HG03558 (cell line): Measurements from ENCODE around the gene ADGRF5.

Experiments used
- ATAC-seq: cut with Tn5 transposase; IDR thresholded peaks from one replicate; pipeline ENCODE4 v1.9.1; 2021; ENCODE audit warnings: moderate number of reproducible peaks; ENCODE audit not compliant: unreplicated experiment; ENCODE audit errors: extremely low read depth

Gene ADGRF5, protein sequence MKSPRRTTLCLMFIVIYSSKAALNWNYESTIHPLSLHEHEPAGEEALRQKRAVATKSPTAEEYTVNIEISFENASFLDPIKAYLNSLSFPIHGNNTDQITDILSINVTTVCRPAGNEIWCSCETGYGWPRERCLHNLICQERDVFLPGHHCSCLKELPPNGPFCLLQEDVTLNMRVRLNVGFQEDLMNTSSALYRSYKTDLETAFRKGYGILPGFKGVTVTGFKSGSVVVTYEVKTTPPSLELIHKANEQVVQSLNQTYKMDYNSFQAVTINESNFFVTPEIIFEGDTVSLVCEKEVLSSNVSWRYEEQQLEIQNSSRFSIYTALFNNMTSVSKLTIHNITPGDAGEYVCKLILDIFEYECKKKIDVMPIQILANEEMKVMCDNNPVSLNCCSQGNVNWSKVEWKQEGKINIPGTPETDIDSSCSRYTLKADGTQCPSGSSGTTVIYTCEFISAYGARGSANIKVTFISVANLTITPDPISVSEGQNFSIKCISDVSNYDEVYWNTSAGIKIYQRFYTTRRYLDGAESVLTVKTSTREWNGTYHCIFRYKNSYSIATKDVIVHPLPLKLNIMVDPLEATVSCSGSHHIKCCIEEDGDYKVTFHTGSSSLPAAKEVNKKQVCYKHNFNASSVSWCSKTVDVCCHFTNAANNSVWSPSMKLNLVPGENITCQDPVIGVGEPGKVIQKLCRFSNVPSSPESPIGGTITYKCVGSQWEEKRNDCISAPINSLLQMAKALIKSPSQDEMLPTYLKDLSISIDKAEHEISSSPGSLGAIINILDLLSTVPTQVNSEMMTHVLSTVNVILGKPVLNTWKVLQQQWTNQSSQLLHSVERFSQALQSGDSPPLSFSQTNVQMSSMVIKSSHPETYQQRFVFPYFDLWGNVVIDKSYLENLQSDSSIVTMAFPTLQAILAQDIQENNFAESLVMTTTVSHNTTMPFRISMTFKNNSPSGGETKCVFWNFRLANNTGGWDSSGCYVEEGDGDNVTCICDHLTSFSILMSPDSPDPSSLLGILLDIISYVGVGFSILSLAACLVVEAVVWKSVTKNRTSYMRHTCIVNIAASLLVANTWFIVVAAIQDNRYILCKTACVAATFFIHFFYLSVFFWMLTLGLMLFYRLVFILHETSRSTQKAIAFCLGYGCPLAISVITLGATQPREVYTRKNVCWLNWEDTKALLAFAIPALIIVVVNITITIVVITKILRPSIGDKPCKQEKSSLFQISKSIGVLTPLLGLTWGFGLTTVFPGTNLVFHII (N-terminal part only)

DNA sequence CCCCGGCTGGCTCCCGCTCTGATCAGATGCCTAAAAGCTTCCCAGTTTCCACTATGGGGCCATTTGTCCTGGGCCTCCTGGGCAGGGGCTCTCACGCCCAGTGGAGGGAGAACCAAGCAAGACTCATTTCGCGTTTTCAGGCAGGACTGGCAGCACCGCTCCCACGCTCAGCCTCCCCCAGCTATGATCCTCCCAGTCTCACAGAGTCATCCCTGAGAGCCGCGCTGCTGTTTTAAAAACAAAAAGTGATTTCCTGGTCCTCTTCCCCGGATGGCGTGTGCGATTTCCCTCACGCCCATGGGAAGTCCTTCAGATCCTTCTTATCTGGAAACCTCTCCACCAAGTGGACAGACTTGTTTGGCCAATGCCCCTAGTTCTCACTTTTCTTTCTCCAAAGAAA, at the start of gene ADGRF5:
Gene ADGRF5 (minus strand): TSS at position 208 of the 400 bp plus-strand sequence. CDS start 15,176 bp downstream, outside the sequence.
- ATAC-seq: no peak

DNA sequence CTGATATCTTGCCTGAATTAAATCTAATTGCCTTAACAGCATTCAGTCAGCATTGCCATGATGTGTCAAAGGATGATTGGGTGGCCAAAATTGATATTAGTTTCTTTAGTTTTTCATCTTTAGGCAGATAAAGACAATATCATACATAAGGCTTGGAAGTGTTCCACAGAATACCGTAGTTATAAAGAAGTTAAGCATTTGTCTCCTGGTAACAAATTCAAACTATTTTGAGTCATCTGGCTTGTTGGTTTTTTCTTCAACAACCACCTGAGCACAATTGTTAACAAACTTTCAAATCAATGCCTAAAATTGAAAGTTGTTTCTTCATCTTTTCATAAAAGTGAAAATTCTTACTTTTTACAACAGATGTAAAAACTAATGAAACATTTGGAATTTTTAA, 47.5 kb upstream of the ADGRF5 start:
- ATAC-seq: no peak

DNA sequence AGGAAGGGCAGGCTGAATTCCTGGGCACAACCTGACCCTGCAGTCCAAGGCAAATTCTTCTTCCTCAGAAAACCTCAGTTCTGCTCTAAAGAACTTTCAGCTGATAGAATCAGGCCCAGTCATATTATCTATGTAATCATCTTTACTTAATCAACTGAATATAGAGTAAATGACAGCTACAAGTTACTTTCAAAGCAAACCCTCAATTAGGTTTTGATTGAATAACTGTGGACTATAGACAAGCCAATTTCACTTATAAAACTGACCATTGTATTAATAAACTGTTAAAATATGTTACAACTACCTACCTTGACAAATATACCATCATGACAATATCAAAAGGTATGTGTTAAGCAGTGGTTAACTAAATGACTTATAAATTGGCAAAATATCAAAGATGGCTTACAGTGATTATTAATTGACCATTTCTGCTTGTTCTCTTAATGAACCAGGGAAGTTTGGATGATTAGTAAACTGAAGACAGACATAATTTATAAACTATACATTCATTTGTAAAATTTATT, 46.1 kb upstream of the ADGRF5 start:
- no peak for ATAC-seq

DNA sequence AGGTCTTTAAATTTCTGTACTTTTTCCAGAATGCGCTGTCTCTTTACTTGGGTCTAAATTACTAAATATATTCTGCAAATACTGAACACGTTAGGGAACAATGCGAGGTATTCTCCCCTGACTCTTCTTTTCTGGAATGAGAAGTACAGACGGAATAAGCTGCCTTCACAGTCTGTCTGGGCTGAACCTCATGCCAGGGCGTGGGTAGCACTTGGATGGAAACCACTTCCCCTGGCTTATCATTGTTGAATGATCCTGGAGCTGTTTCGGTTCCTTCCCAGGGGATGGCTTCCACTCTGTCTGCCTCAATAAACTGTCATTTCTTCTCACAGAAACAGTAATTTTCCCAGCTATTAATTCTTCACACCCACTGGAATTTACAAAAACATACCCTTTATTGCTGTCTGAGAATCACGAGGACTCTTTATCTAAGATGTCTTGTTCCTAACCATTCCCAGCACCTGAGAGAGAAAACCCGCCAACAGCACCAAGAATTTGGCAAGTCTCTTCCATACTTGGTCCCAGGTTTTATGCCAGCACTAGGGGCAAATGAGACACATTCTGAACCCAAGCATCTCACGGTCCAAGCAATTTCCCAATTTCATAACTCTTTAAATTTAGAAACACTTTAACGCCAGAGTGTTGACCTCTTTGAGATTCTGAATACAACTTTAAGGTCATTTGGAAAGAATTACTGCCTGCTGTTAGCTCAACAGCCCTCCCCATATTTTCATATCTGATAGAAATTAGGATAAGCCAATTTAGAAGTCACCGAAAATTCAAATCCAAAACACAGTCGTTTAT, 43.2 kb upstream of the ADGRF5 start:
- no peak for ATAC-seq

DNA sequence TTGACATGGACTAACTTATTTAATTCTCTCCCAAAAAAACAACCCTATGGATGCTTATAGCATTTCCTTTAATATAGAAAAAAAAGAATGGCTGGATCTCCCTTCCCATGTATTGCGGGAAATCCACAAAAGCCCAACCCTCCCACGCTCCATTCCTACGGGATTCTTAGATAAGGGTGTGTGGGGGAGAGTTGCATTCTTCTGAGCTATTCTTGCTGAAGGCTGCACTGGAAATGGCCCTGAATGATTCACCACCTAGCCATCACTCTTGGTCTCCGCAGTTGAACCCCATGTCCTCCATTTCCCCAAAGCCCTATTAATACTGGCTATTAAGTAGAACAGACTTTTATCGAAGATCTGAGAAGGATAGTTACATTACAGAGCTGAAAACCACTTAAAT, 41.9 kb upstream of the ADGRF5 start:
- ATAC-seq: no peak

DNA sequence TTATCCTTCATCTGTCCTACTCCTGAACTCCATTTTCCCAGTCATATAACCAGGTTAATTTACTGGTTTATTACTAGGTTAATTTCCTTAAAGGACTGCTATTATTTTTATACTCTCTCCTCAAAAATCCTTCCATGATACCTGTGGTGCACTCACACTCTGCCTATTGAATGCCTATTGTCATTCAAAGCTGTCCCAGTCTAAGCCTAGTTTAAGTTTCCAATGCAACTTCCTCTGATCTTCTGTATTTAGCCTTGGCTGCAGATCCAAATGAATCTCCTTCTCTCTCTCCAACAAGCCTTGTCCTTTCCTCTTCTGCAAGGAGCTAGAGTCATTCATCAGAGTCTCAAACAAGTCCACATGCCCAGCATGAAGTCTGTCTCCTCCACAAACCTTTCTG, 41.3 kb upstream of the ADGRF5 start:
- no peak for ATAC-seq

DNA sequence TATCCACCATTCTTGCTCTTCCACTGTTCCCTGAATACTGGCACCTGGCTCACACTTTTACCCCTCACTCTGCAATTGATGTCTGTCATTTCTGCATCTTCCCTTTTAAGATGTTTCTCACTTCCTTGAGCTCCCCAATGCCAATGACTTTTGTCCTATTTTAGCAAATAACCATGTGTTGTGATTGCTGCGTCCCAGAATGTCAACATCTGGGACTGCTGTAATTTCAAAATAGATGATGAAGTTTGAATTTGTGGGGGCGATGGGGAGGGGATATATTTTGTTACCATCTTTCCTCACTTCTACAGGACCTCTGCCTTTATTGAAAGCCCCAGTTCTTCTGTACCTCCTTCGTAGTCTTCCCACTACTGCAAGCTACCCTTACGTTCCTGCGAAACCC, 40.0 kb upstream of the ADGRF5 start:
- no peak for ATAC-seq

DNA sequence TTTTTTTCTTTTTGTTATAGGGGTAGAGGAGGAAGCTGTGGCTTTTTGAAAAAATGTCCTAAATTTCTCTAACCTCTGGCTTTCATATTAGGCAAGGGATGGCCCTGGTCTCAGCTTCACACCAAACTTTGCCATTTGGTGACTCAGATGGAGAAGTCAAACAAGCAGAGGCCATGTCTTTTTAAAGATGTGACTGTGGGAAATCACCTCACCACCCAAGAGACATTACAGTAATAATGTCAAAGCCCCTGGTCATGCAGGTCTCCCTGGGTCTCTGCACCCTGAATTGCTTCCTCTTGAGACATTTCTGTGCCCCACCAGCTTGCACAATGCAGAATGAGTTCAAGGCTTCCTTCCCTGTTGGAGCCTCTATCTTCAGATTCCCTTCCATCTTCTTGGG, 39.5 kb upstream of the ADGRF5 start:
- no peak for ATAC-seq

DNA sequence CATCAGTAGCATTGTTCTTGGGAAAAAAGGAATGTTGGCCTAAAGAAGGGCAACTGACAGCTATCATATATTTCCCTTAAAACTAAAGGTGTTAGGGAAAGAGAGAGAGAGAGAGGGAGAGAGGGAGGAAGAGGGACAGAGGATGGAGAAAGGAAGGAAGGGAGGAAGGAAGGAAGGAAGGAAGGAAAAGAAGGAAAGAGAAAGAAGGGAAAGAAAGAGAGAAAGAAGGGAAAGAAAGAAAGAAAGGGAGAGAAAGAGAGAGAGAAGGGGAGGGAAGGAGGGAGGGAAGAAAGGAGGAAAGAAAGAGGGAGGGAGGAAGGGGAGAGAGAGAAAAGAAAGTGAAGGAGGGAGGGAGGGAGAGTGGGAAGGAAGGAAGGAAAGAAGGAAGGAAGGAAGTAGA, 37.7 kb upstream of the ADGRF5 start:
- ATAC-seq: no peak

DNA sequence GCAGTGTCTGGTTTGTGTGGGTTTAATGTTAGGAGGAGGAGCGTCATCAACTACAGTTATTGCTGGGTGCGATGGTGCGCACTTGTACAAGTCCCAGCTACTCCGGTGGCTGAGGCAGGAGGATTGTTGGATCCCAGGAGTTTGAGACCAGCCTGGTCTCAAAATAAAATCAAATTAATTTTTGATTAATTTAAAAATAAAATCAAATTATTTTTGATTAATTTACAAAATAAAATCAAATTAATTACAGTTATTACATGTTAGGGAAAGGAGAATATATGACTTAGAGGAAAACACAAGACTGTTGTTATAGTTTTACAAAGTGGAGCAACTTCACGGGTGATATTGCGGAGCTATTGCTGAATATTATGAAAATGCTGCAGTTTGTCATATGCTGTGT, 34.7 kb upstream of the ADGRF5 start:
- no peak for ATAC-seq

DNA sequence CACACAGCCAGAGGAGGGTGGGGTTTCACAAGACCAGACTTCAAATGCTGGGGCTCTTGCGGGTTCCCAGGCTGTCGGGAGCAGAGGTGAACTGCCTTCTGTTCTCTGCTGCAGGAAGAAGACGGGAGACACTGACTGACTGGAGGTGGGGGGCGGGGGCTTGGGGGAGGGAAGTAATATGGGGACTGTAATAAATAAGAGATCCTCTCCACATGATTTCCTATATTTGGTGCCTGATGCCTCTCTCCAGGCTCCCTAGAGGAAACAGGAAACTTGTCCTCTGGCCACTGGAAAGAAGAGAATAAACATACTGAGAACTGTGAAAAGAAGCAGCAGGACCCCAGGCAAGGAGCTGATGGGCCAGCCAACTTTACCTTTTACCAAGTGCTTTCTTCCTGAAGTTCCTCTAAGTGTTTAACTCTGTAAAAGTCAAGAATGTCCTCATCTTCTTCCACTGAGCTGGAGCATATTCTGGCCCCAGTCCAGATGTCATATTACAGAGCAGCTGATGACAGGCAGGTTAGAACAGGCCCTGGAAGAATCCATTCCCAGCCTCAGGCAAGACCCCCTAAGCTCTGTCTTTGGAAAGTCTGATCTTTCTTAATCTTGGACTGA, 33.2 kb upstream of the ADGRF5 start:
- no peak for ATAC-seq

DNA sequence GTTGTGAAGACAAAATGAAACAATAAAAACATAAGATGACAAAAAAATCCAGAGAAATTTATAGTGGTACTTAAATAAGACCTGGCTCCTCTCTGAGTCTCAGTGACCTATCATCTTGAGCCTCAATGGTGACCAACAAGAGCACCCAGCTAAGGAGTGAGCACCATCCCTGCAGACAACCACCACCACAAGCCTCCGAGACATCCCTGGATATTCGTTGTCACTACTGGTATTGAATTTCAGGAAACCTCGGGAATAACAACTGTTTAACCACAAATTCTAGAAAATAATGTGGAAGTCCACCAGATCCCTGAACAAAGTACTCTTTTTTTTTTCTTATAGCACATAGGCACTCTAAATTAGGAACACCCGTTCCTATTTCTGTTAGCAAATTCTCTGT, 32.2 kb upstream of the ADGRF5 start:
- no peak for ATAC-seq

DNA sequence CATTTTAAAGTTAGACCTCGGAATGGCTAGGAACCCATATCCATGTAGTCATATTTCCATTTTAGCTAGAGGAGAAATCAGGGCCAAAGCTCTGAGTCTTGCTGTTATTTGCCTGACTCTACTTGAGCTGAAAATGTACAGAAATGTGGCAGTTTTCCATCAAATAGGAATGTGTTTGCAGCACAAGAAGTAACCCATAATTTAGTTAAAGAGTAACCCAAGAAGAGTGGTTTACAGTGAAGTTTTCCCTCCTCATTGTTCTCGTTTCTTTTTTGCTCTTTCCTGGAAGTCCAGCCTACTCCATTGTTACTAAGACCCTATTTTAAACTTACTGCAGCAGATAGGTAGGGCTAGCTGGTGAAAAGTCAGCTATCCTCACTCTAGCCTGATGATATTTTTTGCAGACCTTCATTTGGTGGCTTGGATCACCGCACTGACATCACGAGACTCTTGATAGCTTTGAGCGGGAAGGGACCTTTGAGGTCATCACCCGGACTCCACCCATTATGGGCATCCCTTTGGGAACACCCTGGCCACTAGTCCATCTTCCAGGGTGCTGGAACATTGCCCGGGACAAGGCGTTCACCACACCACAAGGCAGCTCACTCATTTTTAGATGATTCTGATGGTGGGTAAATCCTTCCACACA, 28.0 kb upstream of the ADGRF5 start:
- no peak for ATAC-seq

DNA sequence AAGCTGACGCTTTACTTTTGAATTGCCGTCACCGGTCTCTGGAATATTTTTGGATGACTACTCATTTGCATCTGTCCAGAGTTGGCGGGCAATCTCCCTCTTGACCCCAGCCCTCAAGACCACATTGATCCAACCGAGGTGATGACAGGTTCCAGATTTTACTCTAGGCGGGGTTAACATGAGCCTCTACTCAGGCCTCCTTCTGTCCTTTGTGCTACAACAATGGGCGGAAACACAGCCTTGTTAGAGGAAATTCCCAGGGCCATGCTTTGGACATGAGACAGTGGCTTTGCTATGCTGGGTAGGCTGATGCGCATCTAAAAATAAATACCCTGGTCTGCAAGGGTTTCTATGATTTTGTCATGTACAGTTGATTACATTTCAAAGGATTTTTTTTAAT, 27.0 kb upstream of the ADGRF5 start:
- ATAC-seq: no peak

DNA sequence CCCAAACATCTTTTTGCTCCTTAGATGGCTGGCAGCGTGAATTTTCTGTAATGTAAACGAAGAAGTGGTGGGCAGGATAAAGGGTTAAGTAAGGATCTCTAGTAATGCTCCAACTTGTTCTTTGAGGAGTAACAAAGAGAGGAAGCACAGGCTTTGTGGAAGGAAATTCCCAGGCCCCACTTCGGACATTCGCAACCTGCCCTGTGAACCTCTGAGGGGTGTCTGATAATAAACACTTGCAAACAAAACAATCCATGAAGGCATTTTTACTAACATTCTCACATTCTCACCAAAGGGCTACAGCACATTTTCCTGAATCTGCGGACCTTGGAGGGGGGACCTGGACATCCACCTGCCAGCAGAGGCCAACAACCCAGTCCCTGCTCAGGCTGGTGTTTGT, 25.8 kb upstream of the ADGRF5 start:
- no peak for ATAC-seq

DNA sequence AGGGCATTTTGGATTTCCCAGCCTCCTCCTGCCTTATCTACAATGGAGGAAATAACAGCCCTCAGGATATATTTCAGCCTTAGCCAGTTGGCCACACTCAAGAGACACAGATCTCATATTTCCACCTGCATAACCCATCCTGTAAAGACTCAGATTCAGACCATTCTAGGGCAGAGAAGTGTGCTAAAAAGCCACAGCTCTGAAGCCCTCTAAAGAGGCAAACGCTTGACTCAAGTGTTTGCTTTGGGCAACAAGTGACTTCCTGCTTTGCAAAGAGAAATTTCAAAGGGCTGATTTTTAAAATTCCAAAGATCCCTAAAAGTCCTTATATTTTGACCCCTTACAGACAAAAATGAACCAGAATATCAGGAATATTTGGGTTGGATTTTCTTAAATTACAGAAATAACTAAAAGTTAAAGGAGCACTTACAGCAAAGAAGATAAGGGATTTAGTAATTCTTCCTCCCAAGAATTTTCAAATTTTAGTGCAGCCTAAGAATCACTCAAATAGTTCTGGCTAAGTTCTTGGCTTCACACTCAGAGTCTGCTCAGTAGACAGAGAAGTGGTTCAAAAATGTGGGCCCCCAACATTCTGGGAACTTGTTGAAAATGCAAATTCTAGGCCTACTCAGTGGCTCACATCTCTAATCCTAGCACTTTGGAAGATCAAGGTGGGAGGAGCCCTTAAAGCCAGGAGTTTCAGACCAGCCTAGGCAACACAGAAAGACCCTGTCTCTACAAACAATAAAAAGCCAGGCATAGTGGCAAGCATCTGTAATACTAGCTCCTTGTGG, 18.9 kb upstream of the ADGRF5 start:
- no peak for ATAC-seq

DNA sequence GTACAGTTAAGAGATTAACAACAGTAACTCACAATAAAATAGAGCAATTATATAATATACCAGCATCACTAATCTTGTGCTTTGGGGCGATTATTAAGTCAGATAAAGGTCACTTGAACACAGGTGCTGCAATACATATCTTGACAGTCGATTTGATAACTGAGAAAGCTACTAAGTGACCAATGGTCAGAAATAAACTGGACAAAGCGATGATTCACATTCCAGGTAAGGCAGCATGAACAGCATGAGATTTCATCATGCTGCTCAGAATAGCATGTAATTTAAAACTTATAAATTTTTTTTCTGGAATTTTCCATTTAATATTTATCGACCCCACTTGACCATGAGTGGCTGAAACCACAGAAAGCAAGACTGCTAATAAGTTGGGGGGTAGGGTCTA, 15.9 kb upstream of the ADGRF5 start:
- ATAC-seq: no peak

DNA sequence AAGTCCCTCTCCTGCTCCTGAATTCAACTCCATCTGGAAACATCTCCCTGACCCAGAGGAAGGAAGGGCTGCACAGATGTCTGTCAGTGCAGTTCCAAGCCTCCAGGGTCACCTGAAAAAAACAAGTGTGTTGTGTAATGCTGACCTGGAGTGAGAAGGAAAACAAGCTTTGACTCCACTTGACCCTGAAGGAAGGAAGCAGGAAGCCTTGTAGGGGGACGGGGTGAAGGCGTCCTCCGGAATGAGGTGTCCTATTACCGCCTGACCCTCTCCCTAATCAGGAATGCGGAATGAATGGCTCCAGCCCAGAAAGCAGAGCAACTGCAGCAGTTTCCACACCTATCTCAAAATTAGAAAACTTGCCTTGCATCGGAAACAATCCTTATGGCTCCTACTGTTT, 13.9 kb upstream of the ADGRF5 start:
- no peak for ATAC-seq
